Trophoblast cell (in vitro differentiated cells and primary cell): Measurements from ENCODE around the gene ZNF296. TPM values are rescaled to one million over a fixed set of nuclear protein-coding genes. Genes with fewer than 3 reads are reported as not detected.
A peak's percentile ranks its signal among the peaks of the same experiment; 100 is the strongest.

Experiments used
- DNase-seq, 2 donors: peaks; one replicate each; pipeline ENCODE4 v3.0.0-alpha.2; 2016
- H2AFZ ChIP-seq: 2 replicates; pipeline ENCODE4 v1.6.1; 2013; ENCODE audit warnings: low read length, moderate library complexity, mild to moderate bottlenecking; ENCODE audit not compliant: insufficient read depth, poor library complexity
- H2AK5ac ChIP-seq: 2 replicates; pipeline ENCODE4 v1.6.1; 2013; ENCODE audit warnings: mild to moderate bottlenecking, low read length
- H2BK120ac ChIP-seq: 2 replicates; pipeline ENCODE4 v1.6.1; 2013; ENCODE audit warnings: low read length, mild to moderate bottlenecking, moderate library complexity; ENCODE audit not compliant: insufficient read depth, poor library complexity
- H2BK12ac ChIP-seq: 2 replicates; pipeline ENCODE4 v1.6.1; 2013; ENCODE audit warnings: mild to moderate bottlenecking, low read length, moderate library complexity
- H2BK5ac ChIP-seq: 2 replicates; pipeline ENCODE4 v1.6.1; 2013; ENCODE audit warnings: low read length, low read depth, moderate library complexity, mild to moderate bottlenecking; ENCODE audit not compliant: poor library complexity
- H3K14ac ChIP-seq: 2 replicates; pipeline ENCODE4 v1.6.1; 2013; ENCODE audit warnings: mild to moderate bottlenecking, low read length
- H3K18ac ChIP-seq: 2 replicates; pipeline ENCODE4 v1.6.1; 2013; ENCODE audit warnings: mild to moderate bottlenecking, low read length
- H3K23ac ChIP-seq: 2 replicates; pipeline ENCODE4 v1.6.1; 2013; ENCODE audit warnings: low read length
- H3K27ac ChIP-seq: 2 replicates; pipeline ENCODE4 v1.5.1; 2013; ENCODE audit warnings: low read depth, mild to moderate bottlenecking, inconsistent platforms, low read length, moderate library complexity
- H3K27me3 ChIP-seq: 2 replicates; pipeline ENCODE4 v1.6.1; 2013; ENCODE audit warnings: inconsistent platforms, mild to moderate bottlenecking, low read length, moderate library complexity; ENCODE audit not compliant: insufficient read depth
- H3K36me3 ChIP-seq, 2 experiments: 1 replicate in 1 of 2; 2 replicates in 1 of 2; pipeline ENCODE4 v1.6.1; 2013; ENCODE audit warnings: low read length in 2 of 2, mild to moderate bottlenecking in 2 of 2, moderate library complexity in 1 of 2; ENCODE audit not compliant: insufficient read depth in 2 of 2, control insufficient read depth in 1 of 2
- H3K4ac ChIP-seq: 2 replicates; pipeline ENCODE4 v1.6.1; 2013; ENCODE audit warnings: low read depth, mild to moderate bottlenecking, low read length, moderate library complexity
- H3K4me1 ChIP-seq, 2 experiments: 1 replicate in 1 of 2; 2 replicates in 1 of 2; pipeline ENCODE4 v1.6.1; 2013; ENCODE audit warnings: low read length in 2 of 2, mild to moderate bottlenecking in 2 of 2, moderate library complexity in 1 of 2; ENCODE audit not compliant: insufficient read depth in 2 of 2, control insufficient read depth in 1 of 2
- H3K4me2 ChIP-seq: 2 replicates; pipeline ENCODE4 v1.6.1; 2013; ENCODE audit warnings: inconsistent platforms, mild to moderate bottlenecking, low read length, moderate library complexity
- H3K4me3 ChIP-seq: 2 replicates; pipeline ENCODE4 v1.5.1; 2013; ENCODE audit warnings: mild to moderate bottlenecking, low read depth, low read length, inconsistent platforms
- H3K79me1 ChIP-seq: one replicate; pipeline ENCODE4 v1.6.1; 2013; ENCODE audit warnings: low read length
- H3K79me2 ChIP-seq: 2 replicates; pipeline ENCODE4 v1.6.1; 2013; ENCODE audit warnings: low read length, mild to moderate bottlenecking; ENCODE audit not compliant: control insufficient read depth, insufficient read depth, poor library complexity
- H3K9ac ChIP-seq: 2 replicates; pipeline ENCODE4 v1.6.1; 2013; ENCODE audit warnings: mild to moderate bottlenecking, low read length
- H3K9me3 ChIP-seq: 2 replicates; pipeline ENCODE4 v1.6.1; 2013; ENCODE audit warnings: low read depth, mild to moderate bottlenecking, control low read depth, inconsistent platforms, low read length; ENCODE audit not compliant: insufficient read depth
- H4K12ac ChIP-seq: 2 replicates; pipeline ENCODE4 v1.6.1; 2013; ENCODE audit warnings: low read depth, mild to moderate bottlenecking, low read length, moderate library complexity
- H4K8ac ChIP-seq: 2 replicates; pipeline ENCODE4 v1.6.1; 2013; ENCODE audit warnings: low read depth, mild to moderate bottlenecking, low read length, moderate library complexity
- H4K91ac ChIP-seq: one replicate; pipeline ENCODE4 v1.6.1; 2013; ENCODE audit warnings: low read depth, mild to moderate bottlenecking, low read length, moderate library complexity
- WGBS: extraction: QIAGEN DNeasy Blood & Tissue Kit; methylation state at CpG from one replicate; pipeline ENCODE4 v1.1.7; 2013; ENCODE audit warnings: missing lambda C conversion rate; ENCODE audit not compliant: insufficient read length, insufficient coverage; ENCODE audit errors: extremely low coverage; 5-methylcytosine and 5-hydroxymethylcytosine counted together
- polyA plus RNA-seq: library from polyadenylated mRNA; stranded (reverse); fragments of 200-250 nt; gene quantifications from 2 replicates; pipeline ENCODE4 v1.2.3, GENCODE V29; 2013

Gene ZNF296
- 0.62 and 0.67 TPM in 2 replicates for polyA plus RNA-seq

- peak within 1 kb of the TSS; percentile 38 for H2AFZ ChIP-seq
- peaks cover 5% of the 10 kb centered on the region for H3K79me2 ChIP-seq
- H2BK120ac ChIP-seq: no peak within 1 kb of the TSS
- H3K4me2 ChIP-seq: peak within 1 kb of the TSS; percentile 67
- peaks cover 8% of the 10 kb centered on the region for H3K79me1 ChIP-seq
- peak within 1 kb of the TSS; percentile 5 for H4K8ac ChIP-seq
- peak; percentile 68 to 83 for DNase-seq
- H3K27ac ChIP-seq: no peak within 1 kb of the TSS
- no peak within 1 kb of the TSS for H3K23ac ChIP-seq
- no peaks in the 10 kb centered on the region for H3K9me3 ChIP-seq
- H2BK5ac ChIP-seq: no peak within 1 kb of the TSS
- H3K14ac ChIP-seq: no peak within 1 kb of the TSS
- no peak within 1 kb of the TSS for H2BK12ac ChIP-seq
- H2AK5ac ChIP-seq: no peak within 1 kb of the TSS
- no peak within 1 kb of the TSS for H4K91ac ChIP-seq
- no peaks in the 10 kb centered on the region for H3K27me3 ChIP-seq
- H3K9ac ChIP-seq: no peak within 1 kb of the TSS
- H3K4me3 ChIP-seq: peak within 1 kb of the TSS; percentile 39
- no peak within 1 kb of the TSS for H3K18ac ChIP-seq
- no peak within 1 kb of the TSS for H3K4ac ChIP-seq
- no CpG with 5 or more reads among the region's 81 CpGs for WGBS
- peaks cover 7 to 13% of the 10 kb centered on the region in 2 experiments for H3K36me3 ChIP-seq
- no peak within 1 kb of the TSS for H4K12ac ChIP-seq
- H3K4me1 ChIP-seq: peaks cover 11 to 12% of the 10 kb centered on the region in 2 experiments
These were observed at the start of gene ZNF296 for GRCh38 chr19:45076029-45076850. Gene ZNF296 (minus strand): TSS chr19:45076478. CDS start chr19:45076373, 105 bp downstream.

- Histone ChIP-seq H3K9ac (no peak overlapping the region), H3K79me2 (peaks cover 8% of the 10 kb centered on the region), H3K79me1 (no peaks in the 10 kb centered on the region), H3K4me1 (peaks cover 27 to 31% of the 10 kb centered on the region in 2 experiments), H4K8ac (no peak overlapping the region), H2BK5ac (no peak overlapping the region), H4K91ac (no peak overlapping the region), H3K4me3 (no peak overlapping the region), H4K12ac (no peak overlapping the region), H3K4me2 (no peak overlapping the region), H2BK12ac (no peak overlapping the region), H3K27me3 (no peaks in the 10 kb centered on the region), H2AFZ (no peak overlapping the region), H2BK120ac (no peak overlapping the region), H3K36me3 (no peaks in the 10 kb centered on the region), H3K9me3 (no peaks in the 10 kb centered on the region), H3K23ac (no peak overlapping the region), H3K4ac (peak overlapping the region; percentile 17), H3K27ac (no peak overlapping the region), H3K18ac (no peak overlapping the region), H3K14ac (no peak overlapping the region), H2AK5ac (no peak overlapping the region)
- WGBS: no CpG with 5 or more reads among the region's 9 CpGs
- DNase-seq: no peak
These were observed 49.1 kb upstream of the ZNF296 start for GRCh38 chr19:45125360-45125759.

GRCh38 chr19:45124021-45124420 lies 47.7 kb upstream of the ZNF296 start:
- Histone ChIP-seq H2BK12ac (no peak overlapping the region), H3K4me2 (no peak overlapping the region), H3K79me1 (no peaks in the 10 kb centered on the region), H3K23ac (no peak overlapping the region), H3K18ac (no peak overlapping the region), H3K27ac (no peak overlapping the region), H3K36me3 (no peaks in the 10 kb centered on the region), H4K12ac (no peak overlapping the region), H3K9me3 (no peaks in the 10 kb centered on the region), H2AK5ac (peak overlapping the region; percentile 20), H3K79me2 (peaks cover 8% of the 10 kb centered on the region), H3K14ac (no peak overlapping the region), H2BK5ac (no peak overlapping the region), H3K27me3 (no peaks in the 10 kb centered on the region), H3K9ac (no peak overlapping the region), H2BK120ac (no peak overlapping the region), H3K4me3 (no peak overlapping the region), H4K8ac (no peak overlapping the region), H3K4ac (peak overlapping the region; percentile 28), H2AFZ (no peak overlapping the region), H3K4me1 (peaks cover 27 to 31% of the 10 kb centered on the region in 2 experiments), H4K91ac (no peak overlapping the region)
- no CpG with 5 or more reads among the region's 6 CpGs for WGBS
- no peak for DNase-seq

GRCh38 chr19:45123440-45123850 lies 47.2 kb upstream of the ZNF296 start:
- no peak overlapping the region for H3K27ac ChIP-seq
- H2BK5ac ChIP-seq: no peak overlapping the region
- no peaks in the 10 kb centered on the region for H3K27me3 ChIP-seq
- H4K8ac ChIP-seq: no peak overlapping the region
- H2BK120ac ChIP-seq: no peak overlapping the region
- H3K9me3 ChIP-seq: no peaks in the 10 kb centered on the region
- peaks cover 8% of the 10 kb centered on the region for H3K79me2 ChIP-seq
- no peak overlapping the region for H3K4me3 ChIP-seq
- H3K79me1 ChIP-seq: no peaks in the 10 kb centered on the region
- H3K4me2 ChIP-seq: peak overlapping the region; percentile 17
- H3K36me3 ChIP-seq: no peaks in the 10 kb centered on the region
- no peak overlapping the region for H2AFZ ChIP-seq
- no peak overlapping the region for H3K9ac ChIP-seq
- H4K12ac ChIP-seq: no peak overlapping the region
- no peak overlapping the region for H3K23ac ChIP-seq
- no peak overlapping the region for H2BK12ac ChIP-seq
- DNase-seq: peak; percentile 94 to 96
- no peak overlapping the region for H2AK5ac ChIP-seq
- peaks cover 27 to 31% of the 10 kb centered on the region in 2 experiments for H3K4me1 ChIP-seq
- no peak overlapping the region for H3K14ac ChIP-seq
- H4K91ac ChIP-seq: no peak overlapping the region
- WGBS: no CpG with 5 or more reads among the region's 9 CpGs
- no peak overlapping the region for H3K18ac ChIP-seq
- H3K4ac ChIP-seq: no peak overlapping the region
